Loucy (cell line): ENCODE measurements around the gene WFDC8.

ENCODE experiments used
- H2AFZ ChIP-seq: fragments of 200-600 bp; sonication (generic); 2 replicates; pipeline ENCODE4 v1.6.0; 2016; ENCODE audit warnings: antibody characterized with exemption, mild to moderate bottlenecking, low read length, moderate library complexity
- H3F3A ChIP-seq: fragments of 200-600 bp; 2 replicates; pipeline ENCODE4 v1.6.0; 2016; ENCODE audit warnings: antibody characterized with exemption, low read depth, mild to moderate bottlenecking
- H3K27me3 ChIP-seq: fragments of 200-600 bp; sonication (generic); 2 replicates; pipeline ENCODE4 v1.6.1; 2014; ENCODE audit warnings: low read length, mild to moderate bottlenecking; ENCODE audit not compliant: insufficient read depth, poor library complexity, severe bottlenecking
- H3K36me3 ChIP-seq: fragments of 200-600 bp; sonication (generic); 2 replicates; pipeline ENCODE4 v1.6.1; 2016; ENCODE audit warnings: low read length; ENCODE audit not compliant: insufficient read depth
- H3K4me1 ChIP-seq: fragments of 200-600 bp; sonication (generic); 2 replicates; pipeline ENCODE4 v1.5.1; 2014; ENCODE audit warnings: low read length, mild to moderate bottlenecking; ENCODE audit not compliant: insufficient read depth, poor library complexity, severe bottlenecking
- H3K4me2 ChIP-seq: fragments of 200-600 bp; sonication (generic); 2 replicates; pipeline ENCODE4 v1.6.0; 2014; ENCODE audit warnings: antibody characterized with exemption, low read length, low read depth, mild to moderate bottlenecking; ENCODE audit not compliant: poor library complexity, severe bottlenecking
- H3K4me3 ChIP-seq: fragments of 200-600 bp; sonication (generic); 2 replicates; pipeline ENCODE4 v1.5.1; 2014; ENCODE audit warnings: low read length, mild to moderate bottlenecking, mixed read lengths; ENCODE audit not compliant: poor library complexity, severe bottlenecking
- H3K79me2 ChIP-seq: fragments of 200-600 bp; sonication (generic); 2 replicates; pipeline ENCODE4 v1.6.1; 2014; ENCODE audit warnings: low read length; ENCODE audit not compliant: insufficient read depth
- H3K9ac ChIP-seq: fragments of 200-600 bp; sonication (generic); 2 replicates; pipeline ENCODE4 v1.6.0; 2014; ENCODE audit warnings: mild to moderate bottlenecking, low read depth, low read length, moderate library complexity; ENCODE audit not compliant: poor library complexity, severe bottlenecking
- H3K9me2 ChIP-seq: fragments of 200-600 bp; sonication (generic); replicated peaks from 2 replicates; pipeline ENCODE4 v1.6.1; 2016; ENCODE audit warnings: low read depth, low read length, mixed read lengths
- H3K9me3 ChIP-seq: fragments of 200-600 bp; sonication (generic); 2 replicates; pipeline ENCODE4 v1.6.1; 2014; ENCODE audit warnings: mild to moderate bottlenecking, antibody characterized with exemption, low read length, low read depth; ENCODE audit not compliant: insufficient read depth
- H4K20me1 ChIP-seq: fragments of 200-600 bp; sonication (generic); 2 replicates; pipeline ENCODE4 v1.6.0; 2014; ENCODE audit warnings: antibody characterized with exemption, low read length, mild to moderate bottlenecking; ENCODE audit not compliant: insufficient read depth, poor library complexity, severe bottlenecking
- EZH2phosphoT487 ChIP-seq: fragments of 200-600 bp; IDR thresholded peaks from 2 replicates; pipeline ENCODE4 v1.6.1; 2018; ENCODE audit warnings: antibody characterized with exemption, mild to moderate bottlenecking, moderate library complexity, borderline replicate concordance
- TF ChIP-seq, protein P1 (sequence below): fragments of 200-600 bp; sonication (generic); conservative IDR thresholded peaks from 2 replicates; pipeline ENCODE4 v1.5.1; 2014; ENCODE audit warnings: mild to moderate bottlenecking, antibody characterized with exemption, low read length

The WFDC8 gene

DNA sequence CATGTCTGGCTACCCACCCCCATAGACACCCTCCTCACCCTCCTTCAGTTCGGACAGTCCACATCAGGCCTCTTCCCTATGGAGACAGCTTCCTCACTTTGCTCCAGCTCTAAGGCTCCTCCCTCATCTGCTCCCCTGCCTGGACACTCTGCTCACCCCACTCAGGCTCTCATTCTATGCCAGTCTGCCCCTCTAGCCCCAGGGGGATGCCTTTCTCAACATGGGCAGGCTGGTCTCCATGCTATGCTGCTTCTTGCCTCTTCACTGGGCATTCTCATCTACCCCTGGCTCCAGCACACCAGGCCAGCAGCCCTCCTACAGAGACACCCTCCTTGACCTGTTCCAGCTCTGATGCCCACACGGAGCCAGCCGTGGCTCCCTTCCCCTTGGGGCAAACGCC, at the start of gene WFDC8:
TSS of gene WFDC8 (minus strand) at position 101 of the 400 bp plus-strand sequence. CDS start at position 64, 37 bp downstream.
- H3K9ac ChIP-seq: no peak within 1 kb of the TSS
- no peaks in the 10 kb centered on the region for H3K36me3 ChIP-seq
- H3K4me2 ChIP-seq: no peak within 1 kb of the TSS
- H3K9me2 ChIP-seq: no peaks in the 10 kb centered on the region
- no peak within 1 kb of the TSS for H3K4me3 ChIP-seq
- no peaks in the 10 kb centered on the region for H3K4me1 ChIP-seq
- TF ChIP-seq, protein P1, sequence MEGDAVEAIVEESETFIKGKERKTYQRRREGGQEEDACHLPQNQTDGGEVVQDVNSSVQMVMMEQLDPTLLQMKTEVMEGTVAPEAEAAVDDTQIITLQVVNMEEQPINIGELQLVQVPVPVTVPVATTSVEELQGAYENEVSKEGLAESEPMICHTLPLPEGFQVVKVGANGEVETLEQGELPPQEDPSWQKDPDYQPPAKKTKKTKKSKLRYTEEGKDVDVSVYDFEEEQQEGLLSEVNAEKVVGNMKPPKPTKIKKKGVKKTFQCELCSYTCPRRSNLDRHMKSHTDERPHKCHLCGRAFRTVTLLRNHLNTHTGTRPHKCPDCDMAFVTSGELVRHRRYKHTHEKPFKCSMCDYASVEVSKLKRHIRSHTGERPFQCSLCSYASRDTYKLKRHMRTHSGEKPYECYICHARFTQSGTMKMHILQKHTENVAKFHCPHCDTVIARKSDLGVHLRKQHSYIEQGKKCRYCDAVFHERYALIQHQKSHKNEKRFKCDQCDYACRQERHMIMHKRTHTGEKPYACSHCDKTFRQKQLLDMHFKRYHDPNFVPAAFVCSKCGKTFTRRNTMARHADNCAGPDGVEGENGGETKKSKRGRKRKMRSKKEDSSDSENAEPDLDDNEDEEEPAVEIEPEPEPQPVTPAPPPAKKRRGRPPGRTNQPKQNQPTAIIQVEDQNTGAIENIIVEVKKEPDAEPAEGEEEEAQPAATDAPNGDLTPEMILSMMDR: no peak
- no peak for TF ChIP-seq EZH2phosphoT487
- H3K9me3 ChIP-seq: no peaks in the 10 kb centered on the region
- no peaks in the 10 kb centered on the region for H4K20me1 ChIP-seq
- no peaks in the 10 kb centered on the region for H3F3A ChIP-seq
- H3K27me3 ChIP-seq: no peaks in the 10 kb centered on the region
- no peaks in the 10 kb centered on the region for H3K79me2 ChIP-seq
- H2AFZ ChIP-seq: no peak within 1 kb of the TSS

DNA sequence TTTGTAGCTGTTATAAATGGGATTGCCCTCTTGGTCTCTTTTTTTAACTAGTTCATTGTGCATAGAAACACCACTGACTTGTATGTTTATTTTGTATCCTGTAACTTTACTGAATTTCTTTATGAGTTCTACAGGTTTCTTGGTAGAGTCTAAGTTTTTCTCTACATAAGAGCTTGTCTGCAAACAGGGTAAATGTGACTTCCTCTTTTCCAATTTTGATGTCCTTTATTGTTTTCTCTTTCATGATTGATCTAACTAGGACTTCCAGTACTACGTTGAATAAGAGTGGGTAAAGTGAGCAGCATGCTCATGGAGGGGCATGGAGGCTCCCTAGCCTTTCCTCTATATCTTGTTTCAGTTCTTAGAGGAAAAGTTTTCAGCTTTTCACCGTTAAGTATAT, 47.5 kb upstream of the WFDC8 start:
- TF ChIP-seq, protein P1: no peak
- TF ChIP-seq EZH2phosphoT487: no peak
- H4K20me1 ChIP-seq: no peaks in the 10 kb centered on the region

DNA sequence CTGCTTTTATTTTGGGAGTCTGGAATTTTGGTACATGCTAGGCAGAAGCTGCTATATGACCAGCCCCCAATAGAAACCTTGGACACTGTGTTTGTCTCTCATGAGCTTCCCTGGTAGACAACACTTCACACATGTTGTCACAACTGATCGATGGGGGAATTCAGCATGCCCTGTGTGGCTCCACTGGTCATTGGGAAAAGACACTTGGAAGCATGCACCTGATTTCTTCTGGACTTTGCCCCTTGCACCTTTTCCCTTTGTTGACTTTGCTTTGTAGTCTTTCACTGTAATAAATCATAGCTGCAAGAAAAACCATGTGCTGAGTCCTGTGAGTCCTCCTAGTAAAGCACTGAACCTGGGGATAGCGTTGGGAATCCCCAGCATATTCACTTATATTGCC, 42.5 kb upstream of the WFDC8 start:
- H3K9me2 ChIP-seq: no peaks in the 10 kb centered on the region; the same call in 1 of the 2 replicates
- no peaks in the 10 kb centered on the region for H4K20me1 ChIP-seq
- H3K4me2 ChIP-seq: no peak overlapping the region
- H3F3A ChIP-seq: no peaks in the 10 kb centered on the region
- no peak overlapping the region for H3K4me3 ChIP-seq
- H2AFZ ChIP-seq: no peak overlapping the region
- TF ChIP-seq, protein P1: no peak
- TF ChIP-seq EZH2phosphoT487: no peak
- H3K9ac ChIP-seq: no peak overlapping the region
- no peaks in the 10 kb centered on the region for H3K4me1 ChIP-seq
- H3K27me3 ChIP-seq: no peaks in the 10 kb centered on the region
- no peaks in the 10 kb centered on the region for H3K36me3 ChIP-seq
- no peaks in the 10 kb centered on the region for H3K79me2 ChIP-seq
- H3K9me3 ChIP-seq: no peaks in the 10 kb centered on the region

More for the DNA sequence above, 47.5 kb upstream of the WFDC8 start:
- Histone ChIP-seq H3K4me1 (no peaks in the 10 kb centered on the region), H3K4me2 (no peak overlapping the region), H2AFZ (no peak overlapping the region), H3K36me3 (no peaks in the 10 kb centered on the region), H3K79me2 (no peaks in the 10 kb centered on the region), H3F3A (no peaks in the 10 kb centered on the region), H3K9me3 (no peaks in the 10 kb centered on the region), H3K9me2 (no peaks in the 10 kb centered on the region), H3K27me3 (no peaks in the 10 kb centered on the region), H3K4me3 (no peak overlapping the region), H3K9ac (no peak overlapping the region)
